ENCODE measurements around the gene NPC1. TPM values are rescaled to one million over a fixed set of nuclear protein-coding genes. Genes with fewer than 3 reads are reported as not detected.

NPC1 gene
- polyA plus RNA-seq, 1 donor (not counting 4 experiments of a cell fraction or from before 2014, with no cell fraction given), result 49.9 TPM

DNA sequence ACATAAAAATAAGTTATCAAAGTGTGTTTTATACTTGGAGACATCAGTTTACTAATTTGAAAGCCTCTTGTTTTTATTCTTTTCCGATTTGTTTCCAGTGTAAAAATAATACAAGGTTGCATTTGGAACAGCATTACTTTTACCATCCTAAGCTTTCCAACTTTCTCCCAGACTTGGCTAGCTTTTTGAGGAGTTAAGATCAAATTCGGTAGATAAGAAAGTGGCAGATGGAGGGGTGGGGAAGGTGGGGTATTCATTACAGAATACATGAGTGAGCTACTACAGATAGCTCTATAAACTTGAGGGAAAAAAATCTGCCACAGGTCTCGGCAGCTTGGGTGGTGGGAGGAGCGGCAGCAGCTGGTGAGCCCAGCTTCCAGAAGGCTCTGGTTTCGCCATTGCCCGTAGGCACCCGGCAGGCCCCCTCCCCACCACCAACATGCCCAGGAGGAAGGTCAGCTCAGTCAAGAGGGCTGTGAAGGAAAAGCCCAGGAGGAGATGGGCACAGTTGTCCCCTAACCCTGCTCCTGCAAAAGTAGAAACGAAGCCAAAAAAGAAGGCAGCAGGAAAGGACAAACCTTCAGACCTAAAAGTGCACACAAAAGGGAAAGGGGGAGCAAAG lies 101.6 kb downstream of the NPC1 start:
- peaks cover 6 to 15% of the 10 kb centered on the region in 2 experiments for H3K36me3 ChIP-seq (ENCODE audit: control insufficient read depth in 2 of 2, extremely low read depth in 1 of 2, insufficient read depth in 2 of 2, low read length in 2 of 2)
- H3K4me2 ChIP-seq (ENCODE audit: control insufficient read depth, extremely low read depth, insufficient read depth, low read depth, low read length), result no peak overlapping the region
- H3K4me3 ChIP-seq (ENCODE audit: control insufficient read depth in 2 of 3, extremely low read depth in 1 of 3, insufficient read depth in 2 of 3, low read depth in 1 of 3, low read length in 3 of 3), result no peak overlapping the region
- no peaks in the 10 kb centered on the region for H3K9me3 ChIP-seq (ENCODE audit: control insufficient read depth, low read depth, low read length)
- DNase-seq (ENCODE audit: low read depth, low spot score), result no peak
- no peaks in the 10 kb centered on the region for H3K9me1 ChIP-seq (ENCODE audit: control insufficient read depth, extremely low read depth, insufficient read depth, low read length)
- no peak overlapping the region for H2AFZ ChIP-seq (ENCODE audit: control insufficient read depth, low read length)
- no peaks in the 10 kb centered on the region for H4K20me1 ChIP-seq (ENCODE audit: control insufficient read depth, extremely low read depth, insufficient read depth, low read length)
- no peaks in the 10 kb centered on the region for H3K27me3 ChIP-seq (ENCODE audit: control insufficient read depth, extremely low read depth, insufficient read depth, low read length)
- TF ChIP-seq EZH2 (IDR thresholded peaks at IDR 0.05; ENCODE audit: low read length), result no peak
- TF ChIP-seq, protein P1, sequence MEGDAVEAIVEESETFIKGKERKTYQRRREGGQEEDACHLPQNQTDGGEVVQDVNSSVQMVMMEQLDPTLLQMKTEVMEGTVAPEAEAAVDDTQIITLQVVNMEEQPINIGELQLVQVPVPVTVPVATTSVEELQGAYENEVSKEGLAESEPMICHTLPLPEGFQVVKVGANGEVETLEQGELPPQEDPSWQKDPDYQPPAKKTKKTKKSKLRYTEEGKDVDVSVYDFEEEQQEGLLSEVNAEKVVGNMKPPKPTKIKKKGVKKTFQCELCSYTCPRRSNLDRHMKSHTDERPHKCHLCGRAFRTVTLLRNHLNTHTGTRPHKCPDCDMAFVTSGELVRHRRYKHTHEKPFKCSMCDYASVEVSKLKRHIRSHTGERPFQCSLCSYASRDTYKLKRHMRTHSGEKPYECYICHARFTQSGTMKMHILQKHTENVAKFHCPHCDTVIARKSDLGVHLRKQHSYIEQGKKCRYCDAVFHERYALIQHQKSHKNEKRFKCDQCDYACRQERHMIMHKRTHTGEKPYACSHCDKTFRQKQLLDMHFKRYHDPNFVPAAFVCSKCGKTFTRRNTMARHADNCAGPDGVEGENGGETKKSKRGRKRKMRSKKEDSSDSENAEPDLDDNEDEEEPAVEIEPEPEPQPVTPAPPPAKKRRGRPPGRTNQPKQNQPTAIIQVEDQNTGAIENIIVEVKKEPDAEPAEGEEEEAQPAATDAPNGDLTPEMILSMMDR (optimal IDR thresholded peaks at IDR 0.05 in 1 of 3, IDR thresholded peaks at IDR 0.05 in 1 of 3, conservative IDR thresholded peaks at IDR 0.05 in 1 of 3; ENCODE audit: extremely low read depth in 1 of 3, insufficient read depth in 2 of 3, low read length in 3 of 3), result no peak
- H3K27ac ChIP-seq (ENCODE audit: control insufficient read depth, insufficient read depth, low read length), result no peak overlapping the region
- no peak overlapping the region for H3K9ac ChIP-seq (ENCODE audit: control insufficient read depth, extremely low read depth, insufficient read depth, low read length)
- H3K79me2 ChIP-seq (ENCODE audit: control insufficient read depth, insufficient read depth, low read length), result no peaks in the 10 kb centered on the region
- no peak for FAIRE-seq
- dilution Hi-C loops (cut with MboI; ENCODE audit: extremely low pct_ligation_motif_present, low sequenced_read_pairs), result no loop called here
- peaks cover 8% of the 10 kb centered on the region for H3K4me1 ChIP-seq (ENCODE audit: control insufficient read depth, extremely low read depth, insufficient read depth, low read length)

Small RNA genes lying within 50 kb of the gene (small RNA-seq; reads per million reads assigned to genes)
- gene AC026634.1 (ENCODE audit: insufficient read length in 3 of 3, low read depth in 3 of 3, low replicate concordance in 1 of 3), result 0 reads per million in 3 experiments
- 0 reads per million in 3 experiments for gene RF00019 (ENCODE audit: insufficient read length in 3 of 3, low read depth in 3 of 3, low replicate concordance in 1 of 3)

Other genes with a start within 250 kb of the NPC1 start
- gene RIOK3, start 133.2 kb downstream of the NPC1 start, polyA plus RNA-seq, result 34.7 to 68.6 TPM (median 46.7 TPM) in 3 replicates
- gene RMC1, start 83.0 kb downstream of the NPC1 start, polyA plus RNA-seq, result 19.5 to 26.4 TPM (median 25.3 TPM) in 3 replicates
- gene ANKRD29, start 76.4 kb upstream of the NPC1 start, polyA plus RNA-seq, result 2.4 to 8.5 TPM (median 3.7 TPM) in 3 replicates
- gene LAMA3, start 102.9 kb upstream of the NPC1 start, polyA plus RNA-seq, result 1,944 to 2,775 TPM (median 2,231 TPM) in 3 replicates